ENCODE data around the gene TRIM9.

TRIM9 gene

GRCh38 chr14:51093371-51094281 lies 1.3 kb downstream of the TRIM9 start:
- DNase-seq (ENCODE audit: low read depth in 2 of 2), result peak; percentile 23 to 37

- no peak for DNase-seq (ENCODE audit: low read depth in 2 of 2)
Measured at GRCh38 chr14:51092965-51093364, 1.9 kb downstream of the TRIM9 start.

- no peak for DNase-seq (ENCODE audit: low read depth in 2 of 2)
Measured at GRCh38 chr14:51089278-51089677, 5.6 kb downstream of the TRIM9 start.

GRCh38 chr14:51087031-51087441 lies 7.9 kb downstream of the TRIM9 start:
- no peak for DNase-seq (ENCODE audit: low read depth in 2 of 2)

GRCh38 chr14:51086044-51086443 lies 8.9 kb downstream of the TRIM9 start:
- no peak for DNase-seq (ENCODE audit: low read depth in 2 of 2)

- no peak for DNase-seq (ENCODE audit: low read depth in 2 of 2)
Measured at GRCh38 chr14:51084962-51085361, 9.9 kb downstream of the TRIM9 start.

GRCh38 chr14:51084507-51084906 lies 10.4 kb downstream of the TRIM9 start:
- DNase-seq (ENCODE audit: low read depth in 2 of 2), result no peak

- DNase-seq (ENCODE audit: low read depth in 2 of 2), result no peak
Measured at GRCh38 chr14:51082349-51082748, 12.6 kb downstream of the TRIM9 start.

GRCh38 chr14:51081712-51082111 lies 13.2 kb downstream of the TRIM9 start:
- DNase-seq (ENCODE audit: low read depth in 2 of 2), result no peak

- DNase-seq (ENCODE audit: low read depth in 2 of 2), result no peak
Measured at GRCh38 chr14:51081209-51081608, 13.7 kb downstream of the TRIM9 start.

- no peak for DNase-seq (ENCODE audit: low read depth in 2 of 2)
Measured at GRCh38 chr14:51080645-51081044, 14.3 kb downstream of the TRIM9 start.

- no peak for DNase-seq (ENCODE audit: low read depth in 2 of 2)
Measured at GRCh38 chr14:51079489-51079888, 15.4 kb downstream of the TRIM9 start.

GRCh38 chr14:51079085-51079484 lies 15.8 kb downstream of the TRIM9 start:
- no peak for DNase-seq (ENCODE audit: low read depth in 2 of 2)

- no peak for DNase-seq (ENCODE audit: low read depth in 2 of 2)
Measured at GRCh38 chr14:51074701-51075385, 20.1 kb downstream of the TRIM9 start.

GRCh38 chr14:51073731-51074130 lies 21.2 kb downstream of the TRIM9 start:
- DNase-seq (ENCODE audit: low read depth in 2 of 2), result no peak

- no peak for DNase-seq (ENCODE audit: low read depth in 2 of 2)
Measured at GRCh38 chr14:51072976-51073375, 21.9 kb downstream of the TRIM9 start.

- DNase-seq (ENCODE audit: low read depth in 2 of 2), result no peak
Measured at GRCh38 chr14:51071857-51072256, 23.0 kb downstream of the TRIM9 start.

GRCh38 chr14:51070726-51071125 lies 24.2 kb downstream of the TRIM9 start:
- no peak for DNase-seq (ENCODE audit: low read depth in 2 of 2)

- DNase-seq (ENCODE audit: low read depth in 2 of 2), result no peak
Measured at GRCh38 chr14:51069055-51069454, 25.9 kb downstream of the TRIM9 start.

- DNase-seq (ENCODE audit: low read depth in 2 of 2), result no peak
Measured at GRCh38 chr14:51068268-51068667, 26.6 kb downstream of the TRIM9 start.

- DNase-seq (ENCODE audit: low read depth in 2 of 2), result no peak
Measured at GRCh38 chr14:51067295-51067694, 27.6 kb downstream of the TRIM9 start.

GRCh38 chr14:51066576-51066975 lies 28.3 kb downstream of the TRIM9 start:
- DNase-seq (ENCODE audit: low read depth in 2 of 2), result no peak

- no peak for DNase-seq (ENCODE audit: low read depth in 2 of 2)
Measured at GRCh38 chr14:51059032-51059431, 35.9 kb downstream of the TRIM9 start.
